GM18907 (cell line): Measurements from ENCODE around the gene DNMT3A.

Source experiments
- ATAC-seq: cut with Tn5 transposase; IDR thresholded peaks from one replicate; pipeline ENCODE4 v1.9.1; 2021; ENCODE audit warnings: mild to moderate bottlenecking, moderate library complexity; ENCODE audit not compliant: unreplicated experiment

The DNMT3A gene

DNA sequence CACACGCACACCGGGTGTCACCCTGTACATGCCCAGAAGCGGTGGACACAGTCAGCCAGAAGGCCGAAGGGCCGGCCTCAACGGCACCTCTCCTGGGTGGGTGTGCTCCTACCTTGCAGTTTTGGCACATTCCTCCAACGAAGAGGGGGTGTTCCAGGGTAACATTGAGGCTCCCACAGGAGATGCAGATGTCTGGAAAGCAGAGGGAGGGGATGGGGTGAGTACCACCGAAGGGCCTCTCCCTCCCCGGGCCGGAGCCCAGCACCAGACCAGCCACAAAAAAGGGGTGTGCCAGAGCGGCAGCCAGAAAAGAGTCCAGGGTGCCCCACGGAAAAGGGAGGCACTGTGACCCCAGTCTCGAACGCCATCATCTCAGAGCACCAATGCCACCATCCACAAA lies 96.6 kb downstream of the DNMT3A start:
- no peak for ATAC-seq

DNA sequence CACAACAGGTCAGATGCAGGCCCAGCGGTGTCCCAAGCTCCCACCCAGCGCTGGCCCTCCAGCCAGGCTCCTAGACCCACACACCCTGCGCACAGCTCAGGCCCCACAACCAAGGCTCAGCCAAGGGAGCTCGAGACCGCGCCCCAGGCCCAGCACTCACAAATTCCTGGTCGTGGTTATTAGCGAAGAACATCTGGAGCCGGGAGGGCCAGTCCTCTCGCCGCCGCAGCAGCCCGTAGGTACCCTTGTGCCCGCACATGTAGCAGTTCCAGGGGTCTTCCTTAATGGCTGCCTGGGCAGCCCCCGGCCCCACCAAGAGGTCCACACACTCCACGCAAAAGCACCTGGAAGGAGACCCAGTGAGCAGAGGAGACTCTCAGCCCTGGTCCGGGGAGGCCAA lies 97.7 kb downstream of the DNMT3A start:
- ATAC-seq, result no peak

DNA sequence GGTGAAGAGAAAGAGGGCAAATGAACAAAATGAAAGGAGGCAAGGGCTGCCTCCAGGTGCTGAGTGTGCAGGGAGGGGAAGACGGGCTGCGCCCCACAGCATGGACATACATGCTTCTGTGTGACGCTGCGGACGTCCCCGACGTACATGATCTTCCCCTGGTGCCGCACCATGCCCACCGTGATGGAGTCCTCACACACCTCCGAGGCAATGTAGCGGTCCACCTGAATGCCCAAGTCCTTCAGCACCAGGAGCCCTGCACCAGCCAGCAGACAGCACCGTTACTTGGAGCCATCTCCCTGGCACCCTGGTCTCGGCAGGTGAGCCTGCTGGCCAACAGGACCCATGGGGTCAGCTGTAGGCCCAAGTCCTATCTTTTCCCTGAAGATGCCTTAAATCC lies 100.3 kb downstream of the DNMT3A start:
- ATAC-seq, result no peak

DNA sequence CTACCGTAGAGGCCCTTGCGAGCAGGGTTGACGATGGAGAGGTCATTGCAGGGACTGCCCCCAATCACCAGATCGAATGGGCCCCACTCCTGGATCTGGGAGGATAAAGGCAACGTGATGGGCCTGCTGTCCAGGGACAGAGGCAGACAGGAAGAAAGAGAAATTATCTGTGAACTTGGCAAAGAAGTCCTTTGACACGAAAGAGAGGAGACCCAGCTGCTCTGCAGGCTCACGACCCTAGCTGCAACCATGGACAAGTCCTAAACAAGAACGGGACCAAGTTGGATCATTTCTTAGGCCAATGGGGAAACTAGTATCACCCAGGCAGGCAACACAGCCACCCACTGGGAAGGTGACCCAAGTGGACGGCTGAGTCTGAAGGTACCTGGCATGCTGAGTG lies 101.1 kb downstream of the DNMT3A start:
- ATAC-seq, result no peak

DNA sequence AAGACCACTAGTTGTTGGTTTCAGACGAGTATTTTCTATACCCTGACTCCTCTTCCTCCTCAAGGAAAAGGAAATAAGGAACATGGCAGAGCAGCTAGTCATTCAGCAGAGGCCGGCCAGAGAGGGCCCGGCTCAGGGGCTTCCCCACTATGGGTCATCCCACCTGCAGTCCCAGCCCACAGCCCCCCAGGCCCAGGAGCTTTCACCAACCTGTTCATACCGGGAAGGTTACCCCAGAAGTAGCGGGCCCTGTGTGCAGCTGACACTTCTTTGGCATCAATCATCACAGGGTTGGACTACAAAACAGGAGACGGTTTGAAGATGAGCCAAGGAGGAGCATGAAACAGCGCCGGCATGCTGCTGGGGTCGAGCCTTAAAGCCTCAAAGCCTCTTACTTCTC lies 102.8 kb downstream of the DNMT3A start:
- no peak for ATAC-seq

DNA sequence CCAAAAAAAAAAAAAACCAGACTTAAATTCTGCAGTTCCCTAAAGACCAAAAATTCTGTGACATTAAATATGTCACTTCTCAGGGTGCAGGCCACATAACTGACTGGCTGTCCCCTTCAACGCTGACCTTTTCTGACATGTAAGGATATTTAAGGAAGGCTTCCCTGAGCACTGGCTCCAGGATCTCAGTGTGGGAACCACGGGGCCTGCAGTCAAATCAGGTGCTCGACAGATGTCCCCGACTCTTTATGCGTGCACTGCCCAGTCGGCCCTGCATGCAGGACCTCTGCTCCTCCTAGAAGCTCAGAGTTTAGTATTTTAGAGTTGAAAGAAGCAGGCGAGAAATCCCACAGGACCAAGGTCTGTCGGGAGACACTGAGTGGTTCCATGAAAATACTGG lies 104.0 kb downstream of the DNMT3A start:
- no peak for ATAC-seq

DNA sequence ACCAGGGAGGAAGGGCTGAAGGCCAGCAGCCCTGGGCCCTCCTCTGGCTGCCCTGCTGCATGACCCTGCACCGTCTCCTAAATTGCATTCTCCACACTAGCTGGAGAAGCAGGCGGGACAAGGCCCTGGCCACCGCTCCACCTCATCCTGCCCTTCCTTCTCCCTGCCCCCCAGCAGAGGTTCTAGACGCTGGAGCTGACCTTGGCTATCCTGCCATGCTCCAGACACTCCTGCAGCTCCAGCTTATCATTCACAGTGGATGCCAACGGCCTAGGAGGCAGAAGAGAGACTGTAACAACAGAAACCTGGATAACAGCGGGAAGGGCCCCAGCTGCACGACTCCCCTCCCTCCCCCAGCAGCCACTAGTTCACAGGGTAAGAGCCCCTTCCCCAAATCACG lies 105.0 kb downstream of the DNMT3A start:
- no peak for ATAC-seq

DNA sequence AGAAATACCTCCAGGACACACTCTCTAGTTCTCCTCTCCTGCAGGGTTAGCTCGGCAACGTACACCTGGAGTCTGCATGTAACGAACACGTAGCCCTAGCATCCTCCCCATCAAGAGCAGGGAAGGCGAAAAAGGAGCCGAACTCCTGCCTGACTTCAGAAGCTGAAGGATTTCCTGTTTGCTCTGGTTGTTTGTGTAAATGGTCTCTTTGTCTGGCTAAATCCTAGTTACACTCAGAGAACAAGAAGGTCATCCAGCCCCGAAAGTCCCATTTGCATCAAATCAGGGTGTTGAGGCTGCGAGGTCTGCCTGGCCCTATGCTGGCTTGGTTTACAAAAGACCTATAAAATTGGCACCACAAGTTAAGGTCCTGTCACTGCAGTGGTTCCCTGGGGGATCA lies 107.0 kb downstream of the DNMT3A start:
- no peak for ATAC-seq

DNA sequence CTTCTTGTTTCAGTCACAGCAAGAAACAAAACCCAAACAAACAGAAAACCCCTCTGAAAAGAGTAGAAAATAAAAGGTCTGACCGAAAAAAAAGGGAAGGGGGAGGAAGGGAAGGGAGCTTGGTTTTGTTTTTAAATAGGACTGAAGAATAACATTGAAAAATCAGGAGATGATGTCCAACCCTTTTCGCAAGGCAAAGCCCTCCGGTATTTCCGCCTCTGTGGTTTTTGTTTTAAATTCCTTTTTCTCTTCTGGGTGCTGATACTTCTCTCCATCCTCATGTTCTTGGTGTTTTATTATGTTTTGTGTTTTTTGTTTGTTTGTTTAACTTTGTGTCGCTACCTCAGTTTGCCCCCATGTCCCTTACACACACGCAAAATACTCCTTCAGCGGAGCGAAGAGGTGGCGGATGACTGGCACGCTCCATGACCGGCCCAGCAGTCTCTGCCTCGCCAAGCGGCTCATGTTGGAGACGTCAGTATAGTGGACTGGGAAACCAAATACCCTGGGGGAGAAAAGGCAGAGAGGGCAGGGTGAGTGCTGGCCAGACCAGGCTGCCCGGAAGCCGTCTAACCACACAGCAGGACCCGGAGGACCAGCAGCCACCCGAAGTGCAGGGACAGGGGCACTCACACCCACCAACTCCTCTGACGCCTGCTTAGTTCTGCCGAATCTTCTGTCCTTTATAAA lies 107.7 kb downstream of the DNMT3A start:
- ATAC-seq, result no peak

DNA sequence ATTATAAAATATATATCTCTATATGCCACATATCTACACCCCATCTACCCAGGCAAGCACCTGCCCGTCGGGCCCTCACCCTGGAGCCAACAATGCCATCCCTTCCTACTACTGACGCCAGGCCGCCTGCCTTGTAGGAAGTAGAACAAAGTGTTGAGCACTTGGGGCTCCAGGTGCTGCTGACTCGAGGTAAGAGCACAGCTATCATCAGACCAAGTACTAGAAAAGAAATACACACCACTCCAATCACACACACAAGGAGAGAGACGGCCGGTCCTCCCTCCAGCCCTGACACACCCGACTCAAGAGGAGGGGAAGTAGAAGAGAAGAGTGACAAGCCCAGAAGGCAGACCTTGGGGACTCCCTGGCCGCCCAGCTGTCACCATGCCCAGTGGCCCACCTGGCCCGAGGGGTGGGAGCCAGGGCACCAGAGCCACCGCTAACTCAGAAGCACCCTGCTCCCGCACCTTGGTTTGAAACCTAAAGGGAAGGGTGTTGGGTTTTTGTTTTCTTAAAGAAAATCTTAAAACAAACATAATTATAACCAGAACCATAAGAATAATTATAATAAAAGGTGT lies 109.4 kb downstream of the DNMT3A start:
- ATAC-seq, result no peak

DNA sequence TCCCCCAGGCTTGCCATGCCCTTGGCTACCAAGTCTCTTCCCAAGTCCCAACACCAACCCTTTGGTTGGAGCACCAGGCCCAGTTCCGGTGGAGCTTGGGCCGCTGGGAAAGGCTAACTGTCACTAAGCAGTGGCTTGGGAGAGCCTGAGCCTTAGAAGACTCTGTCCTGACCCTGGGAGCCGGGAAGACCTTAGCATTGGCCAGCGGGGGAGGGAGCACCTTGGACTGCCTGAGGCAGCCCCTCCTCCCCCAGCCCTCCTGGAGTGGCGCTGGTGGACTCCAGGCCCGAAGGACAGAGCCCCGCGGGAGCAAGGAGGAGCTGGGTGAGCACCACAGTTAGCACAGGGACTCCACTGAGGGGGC lies 110.8 kb downstream of the DNMT3A start:
- no peak for ATAC-seq

DNA sequence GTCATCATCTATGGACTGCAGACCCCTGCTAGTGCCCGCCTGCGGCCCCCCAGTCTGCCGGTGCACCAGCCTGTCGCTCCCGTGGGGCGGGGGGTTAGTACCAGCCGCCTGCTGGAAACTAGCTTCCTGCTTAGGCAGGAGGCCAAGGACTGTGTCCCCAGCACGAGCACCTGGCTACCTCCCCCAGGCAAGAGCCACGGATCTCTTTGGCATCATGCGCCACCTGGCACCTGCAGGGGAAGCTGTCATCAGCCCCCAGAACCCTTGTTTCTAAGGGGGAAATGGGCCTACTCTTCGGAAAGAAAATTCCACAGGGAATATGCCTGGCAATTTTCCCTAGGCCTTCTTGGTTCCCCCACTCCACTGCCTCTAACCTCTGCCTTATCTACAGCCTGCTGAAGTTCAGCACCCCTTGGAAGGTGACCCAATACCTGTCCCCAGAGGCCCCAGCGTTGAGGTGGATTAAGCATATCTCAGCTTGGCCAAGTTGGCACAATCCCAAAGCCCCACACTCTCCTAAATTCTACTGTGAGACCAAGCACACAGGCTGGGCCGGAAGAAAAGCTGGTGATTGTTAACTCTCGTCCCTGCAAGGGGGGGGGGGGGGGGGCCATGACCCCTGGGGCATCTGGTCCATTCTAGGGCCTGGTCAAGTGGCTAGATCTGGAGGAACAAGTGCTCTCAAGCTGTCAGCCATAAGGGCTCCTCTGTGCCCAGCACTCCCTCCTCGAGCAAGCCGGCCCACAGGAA lies 111.4 kb downstream of the DNMT3A start:
- ATAC-seq, result no peak

DNA sequence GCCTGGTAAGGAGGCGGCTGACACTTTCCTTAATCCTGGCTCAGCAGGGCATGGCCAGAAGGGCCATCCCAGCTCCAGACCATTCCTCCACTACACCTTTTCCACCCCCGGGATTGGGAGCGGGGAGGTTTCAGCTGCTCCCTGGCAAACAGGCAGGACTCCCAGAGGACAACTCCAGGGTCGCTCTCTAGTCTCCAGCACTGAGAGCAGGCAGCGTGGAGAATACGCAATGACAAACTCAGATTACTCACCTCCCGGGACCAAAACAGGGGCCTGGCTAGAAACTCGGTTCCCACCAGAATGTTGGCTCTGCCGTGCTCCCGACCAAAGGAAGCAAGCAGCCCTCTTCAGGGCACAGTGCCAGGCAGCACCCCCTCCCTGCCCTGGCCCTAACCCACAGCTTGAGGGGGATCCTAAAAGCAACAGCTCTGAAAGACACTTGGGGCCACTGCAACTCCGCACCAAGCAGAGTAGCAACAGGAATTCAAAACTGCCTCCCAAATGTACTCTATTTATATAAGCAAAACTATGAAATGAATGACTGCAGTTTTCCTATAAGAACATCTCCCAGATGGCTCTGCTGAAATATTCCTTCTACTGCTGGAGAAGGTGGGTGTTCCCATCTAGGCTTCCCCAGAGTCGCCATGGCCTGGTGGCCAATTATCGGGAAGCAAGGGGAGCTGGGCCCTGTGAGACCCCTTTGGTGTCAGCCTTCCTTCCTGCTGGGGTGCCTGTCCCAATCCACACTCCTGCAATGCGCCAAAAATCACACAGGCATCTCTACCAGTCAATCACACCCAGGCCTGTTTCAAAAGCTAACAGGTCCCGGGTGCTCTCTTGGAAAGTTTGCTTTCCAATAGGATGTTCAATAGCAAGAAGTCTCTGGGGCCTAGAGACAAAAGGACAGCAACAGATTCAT lies 112.2 kb downstream of the DNMT3A start:
- no peak for ATAC-seq

DNA sequence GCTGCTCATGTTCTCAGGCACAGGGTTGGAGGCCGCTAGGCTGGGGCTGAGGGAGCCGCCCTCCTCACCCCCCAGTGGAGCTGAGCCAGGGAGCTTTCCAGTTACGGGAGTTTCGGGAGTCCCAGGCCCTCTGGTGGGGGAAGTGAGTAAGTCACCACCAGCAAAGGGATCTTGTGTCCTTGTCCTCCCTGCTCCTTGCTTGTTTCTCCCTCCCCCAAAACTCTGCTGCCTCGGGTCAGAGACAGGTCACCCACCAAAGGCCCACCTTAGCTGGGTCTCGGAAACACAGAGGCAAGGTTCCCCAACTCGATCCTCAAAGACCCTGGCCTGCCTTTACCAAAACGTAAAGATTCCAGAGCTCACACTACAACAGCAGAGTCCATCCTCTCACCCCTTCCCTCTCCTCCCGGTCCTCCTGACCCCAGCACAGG lies 112.9 kb downstream of the DNMT3A start:
- no peak for ATAC-seq

DNA sequence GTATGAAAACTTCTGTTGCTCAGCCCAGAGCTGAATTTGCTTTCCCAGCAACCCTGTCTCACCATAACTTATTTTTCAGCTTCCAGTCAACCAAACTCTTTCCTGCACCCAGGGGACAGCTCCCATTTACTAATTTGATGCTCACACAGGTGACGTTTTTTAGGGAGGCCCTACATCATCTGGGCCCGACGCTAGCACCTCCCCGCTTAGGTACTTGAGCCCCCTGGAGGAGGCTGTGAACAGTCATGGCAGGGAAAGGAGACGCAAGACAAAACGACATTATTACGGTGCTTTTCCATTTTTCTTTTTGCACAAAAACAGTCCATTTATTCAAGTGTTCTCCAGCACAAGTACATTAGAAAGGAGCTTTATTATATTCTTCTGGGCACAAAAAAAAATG lies 114.1 kb downstream of the DNMT3A start:
- ATAC-seq, result no peak

DNA sequence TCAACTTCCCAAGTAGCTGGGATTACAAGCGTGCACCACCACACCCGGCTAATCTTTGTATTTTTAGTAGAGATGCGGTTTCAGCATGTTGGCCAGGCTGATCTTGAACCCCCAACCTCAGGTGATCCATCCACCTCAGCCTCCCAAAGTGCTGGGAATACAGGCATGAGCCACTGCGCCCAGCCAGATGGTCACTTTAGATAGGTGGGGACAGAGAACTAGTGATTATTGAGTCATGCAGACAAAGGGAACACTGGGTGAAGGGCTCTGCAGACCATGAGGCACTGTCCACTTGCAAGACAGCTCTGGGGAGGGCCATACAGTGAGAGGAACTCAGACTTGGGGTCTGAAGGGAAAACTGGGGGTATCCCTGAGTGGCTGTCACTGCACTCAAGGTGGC lies 114.9 kb downstream of the DNMT3A start:
- peak; percentile 9 for ATAC-seq

DNA sequence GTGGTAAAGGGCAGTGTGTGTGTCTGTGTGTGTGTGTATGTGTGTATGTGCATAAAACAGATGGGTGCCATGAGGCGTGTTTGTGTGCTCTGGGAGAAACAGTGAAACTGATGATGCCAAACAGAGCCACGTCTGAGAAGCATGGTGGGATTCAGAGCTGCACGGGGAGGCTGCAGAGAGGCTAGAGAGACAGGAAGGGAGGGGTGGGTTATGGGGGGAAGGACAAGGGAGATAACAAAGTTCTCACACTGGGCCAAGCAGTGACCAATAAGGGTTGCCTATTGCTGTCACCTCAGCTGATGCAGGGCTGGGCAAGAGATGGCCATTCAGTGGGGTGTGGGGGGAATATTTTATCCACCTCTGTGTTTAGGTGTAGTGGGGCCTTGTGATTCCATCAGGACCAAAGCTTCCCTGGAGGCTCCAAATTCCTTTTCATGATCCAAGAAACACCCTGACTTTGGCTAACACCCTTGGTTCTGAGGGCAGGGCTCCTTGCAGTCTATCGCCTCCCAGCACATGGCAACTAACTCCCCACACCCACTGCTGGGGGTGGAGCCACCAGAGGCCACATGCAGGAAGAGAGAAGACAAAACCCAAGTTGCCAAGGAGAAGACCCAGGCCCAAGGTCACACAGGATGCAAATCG lies 119.1 kb downstream of the DNMT3A start:
- ATAC-seq, result no peak

DNA sequence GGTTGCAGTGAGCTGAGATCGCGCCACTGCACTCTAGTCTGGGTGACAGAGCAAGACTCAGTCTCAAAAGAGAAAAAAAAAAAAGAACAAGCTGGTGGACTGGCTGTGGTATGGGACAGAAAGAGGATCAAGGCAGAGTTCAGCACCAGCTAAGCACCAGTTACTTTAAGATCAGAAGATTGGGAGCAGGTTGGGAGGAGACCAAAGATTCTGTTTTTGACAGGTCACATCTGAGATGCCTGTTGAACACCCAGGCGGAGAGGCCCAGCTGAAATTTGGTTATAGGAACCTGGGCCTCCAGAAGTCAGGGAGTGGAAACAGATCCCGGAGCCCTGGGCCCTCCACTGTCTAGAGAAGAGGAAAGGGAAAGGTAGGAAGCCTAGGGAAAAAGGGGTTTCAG lies 120.1 kb downstream of the DNMT3A start:
- ATAC-seq, result no peak

DNA sequence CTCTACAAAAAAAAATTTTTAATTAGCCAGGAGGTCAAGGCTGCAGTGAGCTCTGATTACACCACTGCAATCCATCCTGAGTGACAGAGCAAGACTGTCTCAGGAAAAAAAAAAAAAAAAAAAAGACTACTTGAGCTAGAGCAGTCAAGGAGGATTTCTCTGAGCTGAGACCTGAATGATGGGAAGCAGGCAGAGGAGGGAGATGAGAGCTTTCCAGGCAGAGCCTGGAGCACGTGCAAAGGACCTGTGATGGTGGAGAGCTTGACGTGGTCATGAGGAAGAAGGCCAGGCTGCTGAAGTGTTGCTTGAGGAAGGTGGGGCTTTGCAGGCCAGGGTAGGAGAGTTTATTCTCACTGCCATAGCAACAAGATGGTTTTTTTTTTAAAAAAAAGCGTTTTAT lies 121.4 kb downstream of the DNMT3A start:
- no peak for ATAC-seq

DNA sequence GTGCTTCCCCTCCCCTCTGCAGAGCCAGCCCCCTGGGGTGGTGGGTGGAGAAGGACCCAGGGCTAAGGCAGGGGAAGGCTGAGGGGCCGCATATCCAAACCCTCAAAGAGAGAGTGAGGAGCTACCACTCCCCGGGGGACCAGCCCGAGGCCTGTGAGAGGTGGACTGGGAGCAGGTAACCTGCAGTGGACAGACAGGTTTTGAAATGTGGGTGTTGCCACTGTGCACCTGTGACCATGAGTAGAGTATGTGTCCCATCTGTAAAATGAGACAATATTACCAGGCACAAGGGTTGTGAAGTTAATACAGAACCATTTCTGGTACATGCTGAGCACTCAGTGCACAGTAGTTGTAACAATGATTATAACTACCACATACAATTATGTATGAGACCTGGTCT lies 122.1 kb downstream of the DNMT3A start:
- ATAC-seq, result no peak

DNA sequence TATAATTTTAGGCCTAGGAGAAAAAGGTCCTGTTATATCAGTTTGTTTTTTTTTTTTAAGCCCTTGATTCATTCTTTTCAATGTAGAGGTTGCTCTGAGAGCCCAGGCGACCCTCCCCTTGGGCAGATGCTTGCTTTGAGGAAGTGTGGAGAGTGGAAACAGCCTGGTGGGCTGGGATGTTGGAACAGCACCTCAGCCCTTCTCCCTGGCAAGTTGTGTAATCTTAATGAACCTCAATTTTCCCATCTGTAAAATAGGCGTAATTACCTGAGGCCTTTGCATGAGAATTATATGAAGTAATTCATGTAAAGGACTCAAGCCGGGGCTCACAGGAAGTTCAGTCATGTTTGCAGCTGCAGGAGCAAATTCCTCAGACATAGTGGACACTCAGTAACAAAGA lies 123.6 kb downstream of the DNMT3A start:
- no peak for ATAC-seq
